ENCODE results near the gene PLXNA2. TPM values are rescaled to one million over a fixed set of nuclear protein-coding genes. Genes with fewer than 3 reads are reported as not detected.

PLXNA2 gene
- total and polyA plus RNA-seq, 3 donors from 2014 or later, result 4.1 to 5.5 (median 4.7) TPM

GRCh38 chr1:207991583-207992026 is 252.6 kb downstream of the PLXNA2 start:
- no peaks in the 10 kb centered on the region for H3K4me1 ChIP-seq
- H3K36me3 ChIP-seq (ENCODE audit: low read depth, missing control alignments), result no peaks in the 10 kb centered on the region
- WGBS, 2 donors, result 73 to 80% methylated on average over 5 of the region's 5 CpGs
- no peak for DNase-seq
- no peaks in the 10 kb centered on the region for H3K9me3 ChIP-seq
- intact Hi-C loops (cut with DNase I; ENCODE audit: low total_unique reads), result no loop called here
- TF ChIP-seq POLR2A (IDR thresholded peaks at IDR 0.05), result no peak
- TF ChIP-seq CTCF (IDR thresholded peaks at IDR 0.05), result no peak
- no peaks in the 10 kb centered on the region for H3K27me3 ChIP-seq
- H3K4me3 ChIP-seq, result no peak overlapping the region
- no peak overlapping the region for H3K27ac ChIP-seq

GRCh38 chr1:207990876-207991582 is 253.2 kb downstream of the PLXNA2 start:
- Histone ChIP-seq H3K36me3 (ENCODE audit: low read depth, missing control alignments) (no peaks in the 10 kb centered on the region), H3K4me3 (no peak overlapping the region), H3K27me3 (no peaks in the 10 kb centered on the region), H3K9me3 (no peaks in the 10 kb centered on the region), H3K4me1 (no peaks in the 10 kb centered on the region), H3K27ac (no peak overlapping the region)
- no peak for DNase-seq
- intact Hi-C loops (cut with DNase I; ENCODE audit: low total_unique reads), result no loop called here
- TF ChIP-seq POLR2A (IDR thresholded peaks at IDR 0.05) (no peak), CTCF (IDR thresholded peaks at IDR 0.05) (no peak)
- 82 to 86% methylated on average over 16 of the region's 16 CpGs for WGBS, 2 donors

GRCh38 chr1:207990455-207990854 is 253.7 kb downstream of the PLXNA2 start:
- Histone ChIP-seq H3K4me3 (no peak overlapping the region), H3K27ac (no peak overlapping the region), H3K36me3 (ENCODE audit: low read depth, missing control alignments) (no peaks in the 10 kb centered on the region), H3K9me3 (no peaks in the 10 kb centered on the region), H3K4me1 (no peaks in the 10 kb centered on the region), H3K27me3 (no peaks in the 10 kb centered on the region)
- intact Hi-C loops (cut with DNase I; ENCODE audit: low total_unique reads), result no loop called here
- TF ChIP-seq CTCF (IDR thresholded peaks at IDR 0.05), result no peak
- TF ChIP-seq POLR2A (IDR thresholded peaks at IDR 0.05), result no peak
- DNase-seq, result no peak
- 85 to 89% methylated on average over 5 of the region's 5 CpGs for WGBS, 2 donors

GRCh38 chr1:207988326-207989165 is 255.6 kb downstream of the PLXNA2 start:
- no peak overlapping the region for H3K4me3 ChIP-seq
- WGBS, 2 donors, result 93 to 95% methylated on average over 10 of the region's 10 CpGs
- H3K9me3 ChIP-seq, result no peaks in the 10 kb centered on the region
- H3K27me3 ChIP-seq, result no peaks in the 10 kb centered on the region
- no peak for DNase-seq
- TF ChIP-seq CTCF (IDR thresholded peaks at IDR 0.05) (no peak), POLR2A (IDR thresholded peaks at IDR 0.05) (no peak)
- intact Hi-C loops (cut with DNase I; ENCODE audit: low total_unique reads), result no loop called here
- H3K4me1 ChIP-seq, result no peaks in the 10 kb centered on the region
- H3K27ac ChIP-seq, result no peak overlapping the region
- H3K36me3 ChIP-seq (ENCODE audit: low read depth, missing control alignments), result no peaks in the 10 kb centered on the region
